HepG2 (cell line): Measurements from ENCODE around the gene KCNQ1OT1. TPM values are rescaled to one million over a fixed set of nuclear protein-coding genes. Genes with fewer than 3 reads are reported as not detected.

ENCODE experiments used
- DMTF1 ChIP-seq: sonication (generic); formaldehyde crosslinking; IDR thresholded peaks from 2 replicates; pipeline ENCODE4 v1.4.0; 2020; ENCODE audit warnings: mild to moderate bottlenecking, missing genetic modification reagents
- HMGXB3 ChIP-seq: sonication (generic); formaldehyde crosslinking; IDR thresholded peaks from 2 replicates; pipeline ENCODE4 v1.4.0; 2020; ENCODE audit warnings: missing genetic modification reagents, borderline replicate concordance
- RFX1 ChIP-seq: fragments of 450-650 bp; IDR thresholded peaks from 2 replicates; pipeline ENCODE4 v1.6.1; 2017
- SIN3B ChIP-seq: fragments of 150-350 bp; IDR thresholded peaks from 2 replicates; pipeline ENCODE4 v1.6.1; 2014; ENCODE audit warnings: low read length
- SNAPC4 ChIP-seq: sonication (generic); formaldehyde crosslinking; IDR thresholded peaks from 2 replicates; pipeline ENCODE4 v1.4.0; 2020; ENCODE audit warnings: mild to moderate bottlenecking, missing genetic modification reagents
- SYNCRIP ChIP-seq: fragments of 200-400 bp; formaldehyde crosslinking; IDR thresholded peaks from 2 replicates; pipeline ENCODE4 v1.6.1; 2018; ENCODE audit warnings: mild to moderate bottlenecking, low read depth, low read length; ENCODE audit not compliant: insufficient read depth
- TFE3 ChIP-seq: IDR thresholded peaks from 2 replicates; pipeline ENCODE4 v1.6.1; 2016
- XBP1 ChIP-seq: sonication (generic); formaldehyde crosslinking; IDR thresholded peaks from 2 replicates; pipeline ENCODE4 v1.5.0; 2020; ENCODE audit warnings: missing genetic modification reagents
- ZBTB38 ChIP-seq: sonication (generic); formaldehyde crosslinking; IDR thresholded peaks from 2 replicates; pipeline ENCODE4 v1.5.1; 2020; ENCODE audit warnings: mild to moderate bottlenecking, missing genetic modification reagents
- ZC3H4 ChIP-seq: sonication (generic); formaldehyde crosslinking; IDR thresholded peaks from 2 replicates; pipeline ENCODE4 v1.4.0; 2020; ENCODE audit warnings: missing genetic modification reagents, borderline replicate concordance
- ZNF121 ChIP-seq: sonication (generic); formaldehyde crosslinking; IDR thresholded peaks from 2 replicates; pipeline ENCODE4 v1.5.0; 2020; ENCODE audit warnings: mild to moderate bottlenecking, missing genetic modification reagents
- ZNF331 ChIP-seq: sonication (generic); formaldehyde crosslinking; IDR thresholded peaks from 2 replicates; pipeline ENCODE4 v1.4.0; 2020; ENCODE audit warnings: missing genetic modification reagents
- ZNF503 ChIP-seq: sonication (generic); formaldehyde crosslinking; IDR thresholded peaks from 2 replicates; pipeline ENCODE4 v1.4.0; 2020; ENCODE audit warnings: missing genetic modification reagents
- ZNF724P ChIP-seq: sonication (generic); formaldehyde crosslinking; IDR thresholded peaks from 2 replicates; pipeline ENCODE4 v1.8.0; 2022; ENCODE audit warnings: missing genetic modification reagents, borderline replicate concordance
- polyA plus RNA-seq, 8 experiments: library from polyadenylated mRNA; depleted of rRNA in 3 of 8; stranded (reverse) in 7 of 8; unstranded in 1 of 8; fragments of >200 nt; fragmentation: Illumina TruSeq in 4 of 8; extraction: Trizol in 4 of 8; gene quantifications; 2 replicates each; pipeline versions ENCODE4 v1.2.1 to v1.2.3, GENCODE V29; 2011 to 2016; ENCODE audit warnings: low read depth in 4 of 8, missing spikeins in 1 of 8, mixed read lengths in 1 of 8; ENCODE audit not compliant: insufficient read depth in 1 of 8
- total RNA-seq, 5 experiments: library from RNA; depleted of rRNA; stranded (reverse); fragments of >200 nt; fragmentation: Illumina TruSeq; extraction: Trizol; gene quantifications; 2 replicates each; pipeline ENCODE4 v1.2.3, GENCODE V29; 2016; ENCODE audit warnings: low read depth in 1 of 5

KCNQ1OT1 gene
- total and polyA plus RNA-seq, 2 of the 13 experiments (the other 11 are each of a cell fraction or from before 2014, with no cell fraction given) = 1.3 to 18.9 TPM

- TF ChIP-seq ZNF503 (CRISPR knock-in tag) (no peak), HMGXB3 (CRISPR knock-in tag) (0 out of 2 replicates have a peak, but pooled peaks have one; percentile 23), SNAPC4 (CRISPR knock-in tag) (no peak), ZBTB38 (CRISPR knock-in tag) (no peak), SIN3B (no peak), TFE3 (CRISPR knock-in tag) (0 out of 2 replicates have a peak, but pooled peaks have one; percentile 41), DMTF1 (CRISPR knock-in tag) (no peak), ZC3H4 (CRISPR knock-in tag) (no peak), ZNF331 (CRISPR knock-in tag) (no peak), SYNCRIP (no peak), ZNF121 (no peak), ZNF724P (CRISPR knock-in tag) (no peak), RFX1 (no peak), XBP1 (CRISPR knock-in tag) (no peak)
Measured at GRCh38 chr11:2691355-2691761, 8.4 kb downstream of the KCNQ1OT1 start (continued).
